Adrenal gland (tissue), 12 donors: Measurements from ENCODE around the gene BCL2L11. TPM values are rescaled to one million over a fixed set of nuclear protein-coding genes. Genes with fewer than 3 reads are reported as not detected.
A peak's percentile ranks its signal among the peaks of the same experiment; 100 is the strongest.

Experiments
- DNase-seq, 7 donors: peaks; one replicate each; pipeline ENCODE4 v3.0.0-alpha.2; 2019 to 2020
- H3K27ac ChIP-seq, 5 donors: fragments of 200-600 bp; sonication (generic) in 4 of 5; 1 replicate in 3 of 5; 2 replicates in 2 of 5; pipeline versions ENCODE4 v1.5.1 to v1.8.0; 2016 to 2020; ENCODE audit warnings: mild to moderate bottlenecking in 1 of 5
- H3K27me3 ChIP-seq: fragments of 200-600 bp; 2 replicates; pipeline ENCODE4 v1.8.0; 2021
- H3K36me3 ChIP-seq, 2 donors: fragments of 200-600 bp; replicated peaks in 1 of 2; 1 replicate in 1 of 2; 2 replicates in 1 of 2; pipeline versions ENCODE4 v1.5.1 to v1.8.0; 2018 to 2022
- H3K4me1 ChIP-seq, 2 donors: fragments of 200-600 bp; replicated peaks in 1 of 2; 1 replicate in 1 of 2; 2 replicates in 1 of 2; pipeline versions ENCODE4 v1.5.1 to v1.8.0; 2018 to 2021
- H3K4me3 ChIP-seq, 4 donors: fragments of 200-600 bp; sonication (generic) in 3 of 4; one replicate each; pipeline ENCODE4 v1.5.1; 2016 to 2018
- H3K9me3 ChIP-seq, 3 donors: fragments of 200-600 bp; sonication (generic) in 1 of 3; replicated peaks in 1 of 3; 1 replicate in 2 of 3; 2 replicates in 1 of 3; pipeline versions ENCODE4 v1.5.1 to v1.8.0; 2016 to 2021
- CTCF ChIP-seq, 6 experiments: fragments of 450-650 bp in 4 of 6; fragments of 200-600 bp in 2 of 6; sonication (generic) in 1 of 6; IDR thresholded peaks; 1 replicate in 5 of 6; 2 replicates in 1 of 6; pipeline versions ENCODE4 v1.5.1 to v1.8.0; 2016 to 2021; ENCODE audit warnings: antibody characterized with exemption in 6 of 6, mild to moderate bottlenecking in 2 of 6, moderate library complexity in 1 of 6
- POLR2A ChIP-seq, 2 donors: fragments of 450-650 bp; IDR thresholded peaks; one replicate each; pipeline ENCODE4 v1.6.1; 2017; ENCODE audit warnings: antibody characterized with exemption in 2 of 2, mild to moderate bottlenecking in 2 of 2, moderate library complexity in 1 of 2
- WGBS, 4 donors: extraction: QIAGEN DNeasy Blood & Tissue Kit in 2 of 4; methylation state at CpG; one replicate each; pipeline versions ENCODE4 v1.1.5 to v1.1.7; 2013 to 2017; 5-methylcytosine and 5-hydroxymethylcytosine counted together
- intact Hi-C, 2 donors: fragments of 100-400 bp; cut with DNase I; formaldehyde crosslinking; loops; one replicate each; pipeline versions ENCODE4 v1.14.1 to v1.15.0; 2022 to 2023
- polyA plus RNA-seq, 3 donors: library from polyadenylated mRNA; stranded (reverse); fragments of 200-250 nt in 2 of 3; fragments of 350-450 nt in 1 of 3; fragmentation: Illumina TruSeq in 1 of 3; extraction: RNeasy Lipid Tissue Mini Kit (QIAGEN cat#74804) in 1 of 3; gene quantifications; one replicate each; pipeline ENCODE4 v1.2.3, GENCODE V29; 2013 to 2014
- total RNA-seq, 9 donors: library from RNA; depleted of rRNA in 4 of 9; stranded (reverse); fragments of >200 nt in 4 of 9; fragments of 120-200 nt in 1 of 9; fragmentation: NEBNext Ultra II Directional in 1 of 9; extraction: Animal tissue kit (Norgen Biotek cat#: 25700) in 1 of 9; gene quantifications; one replicate each; pipeline versions ENCODE4 v1.1.0 to v1.2.4, GENCODE V29; 2013 to 2023
- donor health status: healthy with polysubstance abuse.
- donor health status: Bipolar disorder and iron deficiency.
- donor health status: DM: yes; HTN: yes; CAD: no.
- donor health status: DM: no; HTN: no; CAD: no.
- donor health status: DM: no; HTN: no; CAD: no.
- donor health status: DM: yes; HTN: yes; CAD: no.

The BCL2L11 gene
- total and polyA plus RNA-seq, 12 donors, result 2.5 to 165 (median 15.7) TPM

- TF ChIP-seq CTCF (IDR thresholded peaks at IDR 0.05), result no peak
- TF ChIP-seq POLR2A (IDR thresholded peaks at IDR 0.05), result no peak
- H3K27ac ChIP-seq, result no peak overlapping the region
- H3K27me3 ChIP-seq, result no peaks in the 10 kb centered on the region
- H3K4me3 ChIP-seq, result no peak overlapping the region
- DNase-seq, result no peak
- intact Hi-C loops, result no loop called here
- H3K9me3 ChIP-seq, result no peaks in the 10 kb centered on the region
- H3K36me3 ChIP-seq, result no peaks in the 10 kb centered on the region
- 59 to 75% (median 69%) methylated on average over 3 to 6 of the region's 6 CpGs for WGBS, 4 donors
- H3K4me1 ChIP-seq, result peaks cover 0 to 10% of the 10 kb centered on the region in 2 donors
These were observed 53.1 kb downstream of the BCL2L11 start for GRCh38 chr2:111173856-111174255.

- H3K36me3 ChIP-seq, result no peaks in the 10 kb centered on the region
- WGBS, 4 donors, result 76 to 83% (median 80%) methylated on average over 4 of the region's 4 CpGs
- TF ChIP-seq POLR2A (IDR thresholded peaks at IDR 0.05), result no peak
- TF ChIP-seq CTCF (IDR thresholded peaks at IDR 0.05), result no peak
- no peaks in the 10 kb centered on the region for H3K27me3 ChIP-seq
- no peak overlapping the region for H3K4me3 ChIP-seq
- no peak for DNase-seq
- H3K4me1 ChIP-seq, result peaks cover 0 to 8% of the 10 kb centered on the region in 2 donors
- intact Hi-C loops, result no loop called here
- H3K9me3 ChIP-seq, result no peaks in the 10 kb centered on the region
- no peak overlapping the region for H3K27ac ChIP-seq
These were observed 54.9 kb downstream of the BCL2L11 start for GRCh38 chr2:111175615-111176014.

DNA sequence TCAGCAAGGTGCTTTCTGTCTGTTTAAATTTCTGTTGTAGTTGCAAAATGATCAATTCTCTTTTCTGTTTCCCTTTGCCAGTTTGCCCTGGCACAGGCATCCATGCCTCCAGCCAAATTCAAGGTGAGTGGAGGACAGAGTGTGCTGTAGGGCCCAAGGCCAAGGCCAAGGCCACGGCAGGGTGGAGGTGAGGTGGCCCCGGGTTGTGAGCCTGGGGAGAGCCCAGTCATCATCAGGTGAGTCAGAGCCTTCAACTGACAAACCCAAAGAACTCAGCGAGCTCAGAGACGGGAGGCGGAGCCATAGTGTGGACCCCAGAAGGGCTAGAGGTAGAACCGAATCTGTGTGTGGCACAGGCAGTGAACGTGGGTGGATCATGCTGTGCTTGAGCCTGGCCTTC is 55.7 kb downstream of the BCL2L11 start:
- Histone ChIP-seq H3K27ac (no peak overlapping the region), H3K9me3 (no peaks in the 10 kb centered on the region), H3K4me3 (no peak overlapping the region), H3K4me1 (peaks cover 0 to 8% of the 10 kb centered on the region in 2 donors), H3K36me3 (no peaks in the 10 kb centered on the region), H3K27me3 (no peaks in the 10 kb centered on the region)
- no peak for TF ChIP-seq CTCF (IDR thresholded peaks at IDR 0.05)
- no peak for TF ChIP-seq POLR2A (IDR thresholded peaks at IDR 0.05)
- DNase-seq, result peak in 6 of 7 donors; percentile 34 to 75 (median 62)
- WGBS, 4 donors, result 49 to 77% (median 53%) methylated on average over 7 of the region's 7 CpGs
- intact Hi-C loops, result no loop called here

- peaks cover 0 to 8% of the 10 kb centered on the region in 2 donors for H3K4me1 ChIP-seq
- H3K27ac ChIP-seq, result no peak overlapping the region
- 73 to 87% (median 78%) methylated on average over 2 to 4 of the region's 4 CpGs for WGBS, 4 donors
- no peak for DNase-seq
- no peaks in the 10 kb centered on the region for H3K9me3 ChIP-seq
- intact Hi-C loops, result no loop called here
- no peaks in the 10 kb centered on the region for H3K36me3 ChIP-seq
- TF ChIP-seq CTCF (IDR thresholded peaks at IDR 0.05) (no peak), POLR2A (IDR thresholded peaks at IDR 0.05) (no peak)
- H3K27me3 ChIP-seq, result no peaks in the 10 kb centered on the region
- H3K4me3 ChIP-seq, result no peak overlapping the region
These were observed 56.2 kb downstream of the BCL2L11 start for GRCh38 chr2:111176867-111177266.
